HG02840 (cell line): ENCODE results near the gene ADARB1.

Source experiments
- ATAC-seq: cut with Tn5 transposase; IDR thresholded peaks from one replicate; pipeline ENCODE4 v1.9.1; 2021; ENCODE audit warnings: mild to moderate bottlenecking, moderate library complexity, moderate number of reproducible peaks; ENCODE audit not compliant: unreplicated experiment, low FRiP score

Gene ADARB1

DNA sequence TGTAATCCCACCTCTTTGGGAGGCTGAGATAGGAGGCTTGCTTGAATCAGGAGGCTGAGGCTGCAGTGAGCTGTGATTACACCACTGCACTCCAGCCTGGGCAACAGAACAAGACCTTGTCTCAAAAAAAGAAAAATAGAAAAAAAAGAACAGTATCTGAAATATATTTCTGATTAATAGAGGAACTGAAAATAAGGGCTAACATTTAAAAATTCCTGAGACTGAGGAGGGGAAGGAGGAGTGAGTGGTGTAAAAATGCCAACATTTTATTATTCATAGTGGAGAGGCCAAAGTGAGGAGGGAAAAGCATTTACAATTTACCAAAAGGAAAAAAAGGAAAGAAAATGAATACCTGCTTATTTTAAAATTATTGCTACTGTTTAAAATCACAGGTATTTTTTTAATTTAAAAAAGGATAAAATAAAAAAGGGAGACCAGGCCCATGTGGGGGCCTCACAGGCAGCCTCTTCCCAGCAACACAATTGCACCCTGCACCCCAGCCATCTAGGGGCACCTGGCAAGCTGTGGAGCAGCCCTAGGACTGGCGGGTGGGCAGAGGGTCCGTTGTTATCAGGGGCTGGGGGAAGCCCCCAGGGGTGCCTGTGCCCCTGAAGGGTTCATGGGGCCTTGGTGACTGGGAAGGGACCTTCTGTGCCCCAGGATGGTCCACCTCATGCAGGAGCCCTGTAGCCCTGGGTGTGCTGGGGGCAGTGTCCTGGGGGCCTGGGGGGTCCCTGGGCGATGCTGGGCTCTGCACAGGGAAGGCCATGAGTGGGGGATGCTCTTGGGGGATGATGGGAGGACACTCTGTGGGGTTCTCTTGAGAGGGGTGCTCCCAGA lies 34.8 kb upstream of the ADARB1 start:
- ATAC-seq = no peak

DNA sequence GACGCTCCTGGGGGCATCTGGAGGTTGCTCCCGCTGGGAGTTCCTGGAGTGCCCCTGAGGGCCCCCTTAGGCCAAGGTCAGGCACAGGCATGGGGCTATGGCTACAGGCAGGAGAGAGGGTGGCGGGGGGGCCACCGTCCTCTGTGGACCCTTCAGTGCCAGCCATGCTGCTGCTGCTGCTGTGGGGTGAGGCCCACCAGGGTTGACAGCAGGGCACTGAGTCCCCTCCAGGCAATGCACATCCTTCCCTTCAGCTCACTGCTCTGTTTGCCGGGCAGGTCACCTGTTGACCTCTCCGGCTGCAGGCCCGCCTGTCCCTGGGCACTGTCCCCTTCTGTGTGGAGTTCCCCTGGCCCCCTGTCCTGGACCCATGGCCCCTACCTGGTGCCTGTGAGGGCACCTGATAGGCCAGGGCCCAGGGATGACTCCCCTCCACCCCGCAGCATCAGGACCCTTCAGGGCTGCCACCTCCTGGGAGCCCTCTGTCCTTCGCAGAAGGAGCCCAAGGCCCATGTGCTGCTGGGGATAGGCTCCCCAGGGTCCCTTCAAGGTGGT lies 34.1 kb upstream of the ADARB1 start:
- no peak for ATAC-seq

DNA sequence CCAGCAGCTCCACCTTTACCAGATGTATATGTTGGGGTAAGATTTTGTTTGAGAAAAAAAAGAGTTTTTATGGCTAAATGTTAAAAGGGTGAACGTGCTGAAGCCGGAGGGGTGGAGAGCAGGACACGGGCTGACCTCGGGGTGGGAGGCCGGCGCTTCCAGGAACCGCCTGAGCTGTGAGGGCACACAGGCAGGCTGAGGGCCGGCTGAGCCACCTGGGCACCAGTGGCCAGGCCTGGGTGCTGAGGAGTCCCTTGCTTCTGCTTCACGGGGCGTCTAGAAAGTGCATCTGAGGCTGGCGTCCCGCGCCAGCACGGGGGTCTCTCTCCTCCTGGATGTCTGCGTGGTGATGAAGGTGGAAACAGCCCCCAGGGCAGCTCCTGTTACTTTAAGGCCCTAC lies 33.6 kb upstream of the ADARB1 start:
- ATAC-seq = no peak

DNA sequence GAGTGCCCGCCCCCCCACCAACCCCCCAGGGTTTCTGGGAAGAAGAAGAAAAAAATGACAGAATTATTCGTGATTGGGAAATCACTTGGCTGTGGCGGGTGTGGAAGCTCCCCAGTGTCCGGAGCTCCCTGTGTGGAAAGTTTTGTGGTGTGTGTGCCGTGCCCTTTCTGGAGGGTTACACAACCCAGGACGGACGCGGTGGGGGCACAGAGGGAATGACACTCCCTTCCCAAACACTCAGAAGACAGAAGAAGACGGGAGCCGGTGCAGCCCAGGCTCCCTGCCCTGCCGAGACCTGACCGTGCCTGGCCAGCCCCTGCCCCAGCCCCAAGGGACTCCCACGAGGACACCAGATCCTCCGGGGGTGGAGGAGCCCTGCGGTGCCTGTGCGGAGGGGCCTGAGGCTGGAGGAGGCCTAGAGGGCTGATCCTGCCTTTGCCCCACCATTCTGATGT lies 33.0 kb upstream of the ADARB1 start:
- no peak for ATAC-seq

DNA sequence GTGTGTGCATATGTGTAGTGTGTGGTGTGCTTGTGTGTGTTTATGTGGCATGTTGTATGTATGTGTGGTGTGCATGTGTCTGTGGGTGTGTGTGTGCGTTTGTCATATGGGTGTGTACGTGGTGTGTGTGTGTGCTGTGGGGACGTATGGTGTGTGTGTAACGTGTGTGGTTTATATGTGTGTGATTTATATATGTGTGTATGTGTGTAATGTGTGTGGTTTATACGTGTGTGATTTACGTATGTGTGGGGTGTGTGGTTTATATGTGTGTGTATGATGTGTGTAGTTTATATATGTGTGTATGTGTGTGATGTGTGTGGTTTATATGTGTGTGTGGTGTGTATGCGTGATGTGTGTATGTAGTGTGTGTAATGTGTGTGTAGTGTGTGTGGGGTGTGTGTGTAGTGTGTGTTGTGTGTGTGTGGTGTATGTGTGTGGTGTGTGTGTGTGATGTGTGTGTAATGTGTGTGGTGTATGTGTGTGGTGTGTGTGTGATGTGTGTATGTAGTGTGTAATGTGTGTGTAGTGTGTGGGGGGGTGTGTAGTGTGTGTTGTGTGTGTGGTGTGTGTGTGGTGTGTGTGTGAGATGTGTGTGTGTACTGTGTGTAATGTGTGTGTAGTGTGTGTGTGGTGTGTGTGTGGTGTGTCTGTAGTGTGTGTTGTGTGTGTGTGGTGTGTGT lies 32.3 kb upstream of the ADARB1 start:
- ATAC-seq = no peak

DNA sequence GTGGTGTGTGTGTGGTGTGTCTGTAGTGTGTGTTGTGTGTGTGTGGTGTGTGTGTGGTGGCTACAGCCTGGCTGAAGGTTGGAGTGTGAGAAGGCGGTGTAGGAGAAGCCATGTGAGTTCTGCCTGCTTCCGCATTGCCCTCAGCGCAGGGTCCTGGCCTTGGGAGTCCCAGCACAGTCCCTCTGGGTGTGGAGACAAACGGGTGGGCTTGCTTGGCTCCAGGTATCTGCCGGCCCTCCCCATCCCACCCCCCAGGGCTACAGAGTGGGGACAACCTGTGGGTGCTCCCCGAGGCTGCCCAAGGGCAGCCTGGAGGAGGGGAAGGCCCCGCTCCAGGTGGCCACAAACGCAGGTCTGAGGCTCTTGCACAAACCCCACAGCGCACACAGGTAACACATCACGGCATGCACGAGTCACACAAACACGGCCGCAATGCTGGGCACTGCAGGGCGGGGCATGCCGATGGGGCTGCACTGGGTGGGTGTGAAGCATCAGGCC lies 31.7 kb upstream of the ADARB1 start:
- no peak for ATAC-seq

DNA sequence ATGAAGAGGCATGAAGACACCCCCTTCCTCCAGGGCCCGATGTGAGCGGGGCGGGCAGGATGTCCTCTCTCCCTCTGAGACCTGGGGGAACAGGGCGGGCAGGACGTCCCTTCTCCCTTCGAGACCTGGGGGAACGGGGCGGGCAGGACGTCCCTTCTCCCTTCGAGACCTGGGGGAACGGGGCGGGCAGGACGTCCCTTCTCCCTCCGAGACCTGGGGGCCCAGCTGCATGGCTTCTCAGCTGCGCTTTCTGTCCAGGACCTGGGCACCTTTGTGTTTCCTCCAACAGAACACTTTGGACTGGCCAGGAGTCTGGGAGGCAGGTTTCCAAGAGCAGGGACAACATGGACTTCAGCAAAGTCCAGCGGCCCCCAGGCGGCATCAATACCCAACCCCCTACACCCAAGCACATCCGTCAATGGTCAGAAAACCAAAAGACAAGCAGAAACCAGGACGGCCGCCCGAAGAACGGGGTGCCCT lies 30.8 kb upstream of the ADARB1 start:
- no peak for ATAC-seq

DNA sequence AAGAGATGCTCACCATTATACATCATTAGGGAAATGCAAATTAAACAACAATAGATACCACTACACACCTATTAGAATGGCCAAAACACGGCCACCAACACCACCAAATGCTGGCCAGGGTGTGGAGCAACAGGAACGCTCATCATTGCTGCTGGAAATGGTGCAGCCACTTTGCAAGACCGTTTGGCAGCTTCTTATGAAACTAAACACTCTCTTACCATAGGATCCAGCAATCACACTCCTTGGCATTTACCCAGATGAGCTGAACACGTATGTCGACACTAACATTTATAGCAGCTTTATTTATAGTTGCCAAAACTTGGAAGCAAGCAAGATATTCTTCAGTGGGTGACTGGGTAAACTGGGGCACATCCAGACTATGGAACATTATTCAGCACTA lies 28.9 kb upstream of the ADARB1 start:
- ATAC-seq = no peak

DNA sequence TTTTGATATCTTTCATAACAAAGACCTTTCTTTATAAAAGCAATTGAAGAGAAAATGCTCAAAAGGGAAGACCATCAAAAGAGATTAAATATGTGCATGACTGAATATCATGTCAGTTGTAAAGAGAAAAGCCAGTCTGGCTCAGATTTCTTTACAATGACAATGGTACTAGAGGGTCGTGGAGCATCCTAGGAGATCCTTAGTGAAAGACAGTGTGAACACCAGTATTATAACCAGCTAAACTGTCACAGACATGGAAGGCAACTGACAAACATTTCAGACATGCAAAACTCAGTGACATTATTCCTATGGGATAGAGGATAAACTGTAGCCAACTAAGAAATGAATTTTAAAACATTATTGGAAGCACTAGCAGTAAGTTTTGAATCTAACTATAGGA lies 27.1 kb upstream of the ADARB1 start:
- no peak for ATAC-seq

DNA sequence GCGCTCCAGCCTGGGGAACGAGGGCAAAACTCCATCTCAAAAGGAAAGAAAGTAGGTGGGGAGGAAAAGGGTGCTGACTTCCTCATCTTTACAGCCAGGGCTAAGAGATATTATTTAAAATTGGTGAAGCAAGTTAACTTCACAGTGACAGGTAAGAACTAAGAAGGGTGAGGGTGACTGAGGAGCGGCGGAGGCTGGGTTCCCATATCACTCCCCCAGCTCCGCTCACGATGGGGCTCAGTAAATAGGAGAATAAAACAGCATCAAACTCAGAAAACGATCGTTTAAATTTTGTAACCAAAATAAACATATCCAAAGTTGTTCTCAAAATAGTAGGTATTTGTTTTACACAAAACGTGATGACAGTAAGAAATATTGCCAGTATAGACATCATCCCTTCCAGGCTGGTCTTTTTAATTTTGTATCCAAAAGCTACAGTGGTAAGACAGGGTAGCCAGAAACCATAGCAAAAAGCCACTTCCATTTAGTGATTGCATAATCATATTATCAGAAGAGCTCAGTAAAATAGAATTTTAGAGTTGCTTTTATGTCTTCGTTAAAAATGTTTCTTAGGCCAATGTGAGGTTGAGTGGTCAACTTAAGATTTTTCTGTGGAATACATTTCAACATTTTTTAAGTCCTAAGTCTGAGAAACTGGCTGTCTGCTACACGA lies 26.2 kb upstream of the ADARB1 start:
- ATAC-seq = no peak

DNA sequence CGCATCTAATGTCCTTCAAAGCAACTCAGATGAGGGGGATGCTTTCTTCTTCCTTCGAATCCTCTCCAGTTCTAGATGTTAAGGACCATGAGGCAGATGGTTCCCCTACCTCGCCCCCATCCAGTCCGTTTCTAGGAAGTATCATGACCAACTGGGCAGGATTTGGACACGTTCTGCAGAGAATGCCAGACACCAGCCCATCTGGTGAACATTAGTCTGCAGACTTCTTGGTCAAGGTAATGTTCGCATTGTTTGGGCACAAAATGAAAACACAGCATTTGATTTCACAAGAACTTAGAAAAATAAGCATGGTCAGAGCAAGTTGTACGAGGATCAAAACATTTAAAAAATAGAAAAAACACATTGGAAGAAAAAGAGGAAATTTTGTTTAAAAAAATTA lies 25.4 kb upstream of the ADARB1 start:
- no peak for ATAC-seq

DNA sequence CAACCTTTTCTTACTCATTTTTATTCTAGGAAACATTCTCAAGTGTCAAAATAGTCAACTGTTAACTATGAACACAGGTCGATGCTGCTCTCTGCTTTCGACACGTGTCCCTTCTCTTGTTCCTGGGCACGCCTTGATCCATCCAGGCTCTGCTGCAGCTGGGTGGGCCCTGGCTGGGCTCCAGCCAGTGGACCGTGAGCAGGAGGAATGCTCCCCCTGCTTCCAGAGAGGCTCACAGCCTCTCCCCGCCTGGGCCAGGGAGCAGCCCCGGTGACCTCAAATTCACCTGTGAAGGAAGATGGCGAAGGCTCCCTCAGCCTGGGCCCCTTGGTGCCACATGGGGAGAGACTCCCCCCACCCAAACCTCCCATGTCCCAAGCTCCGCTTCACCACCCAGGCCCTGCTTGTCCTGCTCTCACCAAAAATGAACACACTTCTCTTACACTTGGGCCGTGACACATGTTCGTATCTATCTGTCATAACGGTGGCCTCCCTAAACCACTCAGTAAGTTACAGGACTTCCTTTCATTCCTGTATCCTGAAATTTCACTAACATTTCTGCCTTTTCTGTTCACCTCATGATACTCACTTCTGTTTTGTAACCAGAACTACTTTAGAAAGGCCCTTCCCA lies 24.6 kb upstream of the ADARB1 start:
- ATAC-seq = no peak

DNA sequence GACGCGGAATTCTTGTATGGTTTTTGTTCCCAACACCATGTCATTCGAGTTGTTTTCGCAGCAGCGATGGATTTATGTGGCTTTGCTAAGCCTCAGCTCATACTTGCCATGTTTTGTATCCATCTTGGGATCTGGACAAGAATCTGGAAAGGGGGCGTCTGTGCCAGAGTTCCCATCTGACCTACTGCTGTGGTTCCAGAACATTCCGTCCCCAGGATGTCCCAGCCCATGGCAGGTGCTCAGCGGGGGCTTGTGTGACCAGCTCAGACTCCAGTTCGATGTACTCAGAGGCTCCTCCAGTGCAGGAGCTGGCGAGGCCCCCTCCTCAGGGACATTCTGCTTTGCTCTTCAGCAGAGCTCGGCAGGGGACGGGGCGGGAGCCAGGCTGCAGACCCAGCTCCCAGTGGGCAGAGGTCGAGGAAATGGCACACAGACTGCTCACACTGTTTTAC lies 24.0 kb upstream of the ADARB1 start:
- ATAC-seq = no peak

DNA sequence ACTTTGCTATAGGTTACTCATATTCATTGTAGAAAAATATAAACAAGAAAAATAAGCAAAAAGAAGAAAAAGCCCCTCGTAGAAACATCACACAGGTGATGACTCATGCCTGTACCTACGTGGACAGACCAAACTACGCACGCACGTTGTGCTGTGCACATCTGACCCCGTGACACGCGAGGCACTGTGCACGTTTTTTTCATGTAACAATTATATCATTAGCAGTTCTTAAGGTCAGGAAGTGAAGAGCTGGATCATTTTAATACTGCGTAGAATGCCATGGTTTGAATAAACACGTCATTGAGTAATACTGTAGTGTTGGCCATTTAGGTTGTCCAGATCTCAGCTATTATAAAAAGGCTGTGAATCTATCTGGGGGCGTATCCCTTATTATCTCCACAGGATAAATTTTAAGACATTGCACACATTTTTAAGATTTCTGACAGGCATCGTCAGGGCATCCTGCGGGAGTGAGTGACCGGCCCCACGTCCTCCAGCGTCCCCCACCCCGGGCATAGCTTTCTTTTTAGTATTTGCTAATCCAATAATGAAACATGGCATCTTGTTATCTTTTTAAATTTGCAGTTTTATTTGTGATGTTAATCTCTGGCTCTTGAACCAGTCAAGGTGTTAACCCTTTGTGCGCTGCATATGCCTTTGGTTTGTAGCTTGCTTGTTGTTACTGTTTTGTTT lies 23.4 kb upstream of the ADARB1 start:
- no peak for ATAC-seq

DNA sequence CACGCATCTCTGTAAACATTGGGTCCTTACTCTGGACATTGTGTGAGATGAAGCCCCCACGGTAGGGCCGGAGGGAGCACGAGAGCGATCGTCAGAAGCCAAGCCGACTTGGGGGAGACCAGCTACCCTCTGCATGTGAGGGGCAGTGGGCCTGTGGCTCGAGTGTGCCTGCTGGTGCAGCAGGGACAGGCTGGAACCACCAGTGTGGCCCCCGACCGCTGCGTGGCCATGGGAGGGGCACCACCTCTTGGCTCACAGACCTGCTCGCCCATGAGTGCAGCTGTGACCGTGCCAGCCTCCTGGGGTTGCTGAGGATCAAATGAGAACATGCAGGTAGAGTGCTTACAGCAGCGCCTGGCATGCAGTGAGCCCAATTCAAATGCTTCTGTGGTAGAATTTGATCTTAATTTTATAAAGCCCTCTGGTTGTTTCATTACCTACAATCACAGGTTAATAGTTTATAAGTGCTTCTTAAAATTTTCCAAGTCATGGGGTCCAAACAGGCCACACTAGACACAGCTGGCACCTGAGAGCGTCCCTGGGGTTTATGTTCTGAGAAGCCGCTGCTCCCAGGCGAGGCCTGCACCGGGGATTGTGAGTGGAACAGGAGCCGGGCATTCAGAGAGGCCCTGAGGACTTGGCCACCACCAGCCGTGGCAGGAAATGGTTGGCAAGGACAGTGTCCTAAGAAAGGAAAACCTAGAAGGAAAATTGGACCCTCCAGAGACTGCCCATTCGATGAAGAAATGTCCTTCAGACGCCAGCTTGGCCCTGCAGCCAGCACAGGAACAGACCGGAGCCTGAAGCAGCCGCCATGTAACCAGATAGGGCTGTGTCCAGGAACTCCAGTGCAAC lies 22.6 kb upstream of the ADARB1 start:
- no peak for ATAC-seq

DNA sequence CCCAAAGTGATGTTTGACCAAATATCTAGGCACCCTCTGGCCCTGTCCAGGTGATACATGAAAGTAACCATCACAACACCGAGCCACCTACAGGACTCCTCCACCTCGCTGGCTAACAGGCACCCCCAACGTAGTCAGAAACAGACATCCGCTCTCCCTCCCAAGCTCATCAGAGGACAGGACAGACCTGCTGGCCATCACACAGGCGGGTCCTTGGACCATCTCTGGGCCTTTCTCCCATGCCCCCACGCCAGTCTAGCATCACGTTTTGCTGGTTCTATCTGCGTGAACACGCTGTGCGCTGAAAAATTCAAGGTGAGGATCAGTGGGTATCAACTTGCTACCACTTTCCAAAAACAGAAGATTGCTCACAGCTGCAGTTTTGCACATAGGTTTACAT lies 21.4 kb upstream of the ADARB1 start:
- no peak for ATAC-seq

DNA sequence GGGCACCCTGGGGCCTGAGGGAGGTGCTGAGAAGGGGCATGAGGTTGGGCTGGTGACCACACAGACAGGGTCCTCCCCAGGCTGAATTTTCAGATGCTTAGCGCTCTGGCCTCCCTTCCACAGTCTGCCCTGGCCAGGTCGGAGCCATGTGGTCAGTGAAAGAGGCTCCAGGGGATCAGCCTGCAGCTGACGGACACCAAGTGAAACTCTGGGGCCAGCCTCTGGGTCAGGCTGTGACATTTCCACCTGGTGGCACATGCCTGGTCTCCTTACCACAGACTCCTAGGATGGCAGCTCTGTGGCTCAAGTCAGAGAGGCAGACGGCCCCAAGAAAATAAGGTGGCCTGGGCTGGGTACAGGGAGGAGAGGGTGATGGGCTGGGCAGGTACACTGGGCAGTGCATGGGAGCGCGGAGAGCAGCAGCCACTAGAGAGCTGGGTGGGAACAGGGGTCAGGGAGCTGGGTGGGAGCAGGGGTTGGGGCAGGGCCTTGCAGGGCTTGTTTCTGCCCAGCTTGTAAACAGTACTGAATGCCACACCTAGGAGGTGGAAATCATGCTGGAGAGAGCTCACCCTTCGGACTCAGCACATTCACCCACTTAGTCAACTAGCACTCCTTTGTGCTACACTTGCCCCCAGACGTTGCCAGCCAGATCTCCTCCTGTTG lies 20.7 kb upstream of the ADARB1 start:
- ATAC-seq = no peak

DNA sequence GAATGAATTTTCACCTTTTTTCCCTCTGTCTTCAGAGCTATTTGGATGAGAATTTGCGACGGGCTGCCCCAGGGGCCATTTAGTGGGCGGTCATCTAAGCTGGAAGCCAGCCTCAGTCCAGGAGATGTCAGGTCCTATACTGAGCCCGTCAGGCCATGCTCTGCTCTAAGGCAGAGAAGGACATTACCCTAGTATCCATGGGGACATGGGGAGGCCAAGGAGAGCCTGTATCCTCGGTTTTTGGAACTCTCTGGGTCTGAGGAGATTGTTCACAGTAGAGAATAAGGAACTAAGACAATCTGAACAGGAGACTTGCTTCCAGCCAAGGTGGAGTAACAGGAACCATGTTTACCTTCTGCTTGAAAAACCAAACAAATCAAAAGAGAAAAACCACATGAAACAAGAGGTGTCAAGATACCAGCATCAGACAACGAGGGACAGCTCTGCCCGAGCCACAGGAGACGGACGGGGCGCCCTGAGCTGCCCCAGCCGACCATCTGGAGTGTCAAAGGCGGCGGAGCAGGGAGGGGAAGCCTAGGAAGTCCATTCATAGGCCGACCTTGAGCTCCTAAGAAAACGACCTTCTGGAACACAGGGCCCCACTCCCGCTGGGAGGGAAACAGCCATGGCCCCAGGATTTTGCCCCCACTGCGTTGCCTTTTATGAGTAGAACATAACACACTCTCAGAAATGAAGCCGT lies 20.0 kb upstream of the ADARB1 start:
- no peak for ATAC-seq
